GM18502 (cell line): ENCODE data around the gene SOBP.
"Not testable (repeated sequence)": the region's sequence is repeated elsewhere in the genome, so short reads cannot be mapped to it uniquely, and the experiment has no call there.

Experiments
- ATAC-seq: cut with Tn5 transposase; IDR thresholded peaks from one replicate; pipeline ENCODE4 v1.9.1; 2021; ENCODE audit warnings: mild to moderate bottlenecking; ENCODE audit not compliant: unreplicated experiment, poor library complexity

The SOBP gene

GRCh38 chr6:107546691-107547450 is 57.0 kb downstream of the SOBP start:
- no peak for ATAC-seq

- no peak for ATAC-seq
Measured at GRCh38 chr6:107547451-107547840, 57.5 kb downstream of the SOBP start.

- ATAC-seq: no peak
Measured at GRCh38 chr6:107550241-107550840, 60.4 kb downstream of the SOBP start.

- no peak for ATAC-seq
Measured at GRCh38 chr6:107550906-107551305, 61.0 kb downstream of the SOBP start.

GRCh38 chr6:107553121-107553520 is 63.2 kb downstream of the SOBP start:
- not testable (repeated sequence) for ATAC-seq

GRCh38 chr6:107554326-107554725 is 64.4 kb downstream of the SOBP start:
- ATAC-seq: no peak

- no peak for ATAC-seq
Measured at GRCh38 chr6:107554918-107555317, 65.0 kb downstream of the SOBP start.

- ATAC-seq: no peak
Measured at GRCh38 chr6:107555449-107555848, 65.5 kb downstream of the SOBP start.

- no peak for ATAC-seq
Measured at GRCh38 chr6:107556082-107556481, 66.2 kb downstream of the SOBP start.

- no peak for ATAC-seq
Measured at GRCh38 chr6:107557698-107558097, 67.8 kb downstream of the SOBP start.

- no peak for ATAC-seq
Measured at GRCh38 chr6:107560657-107561056, 70.7 kb downstream of the SOBP start.

GRCh38 chr6:107561306-107561705 is 71.4 kb downstream of the SOBP start:
- ATAC-seq: no peak

- no peak for ATAC-seq
Measured at GRCh38 chr6:107563694-107564588, 74.0 kb downstream of the SOBP start.

GRCh38 chr6:107564589-107564951 is 74.7 kb downstream of the SOBP start:
- no peak for ATAC-seq

- ATAC-seq: no peak
Measured at GRCh38 chr6:107565165-107565723, 75.3 kb downstream of the SOBP start.

GRCh38 chr6:107567643-107568042 is 77.7 kb downstream of the SOBP start:
- ATAC-seq: no peak

GRCh38 chr6:107569473-107569872 is 79.6 kb downstream of the SOBP start:
- ATAC-seq: no peak

GRCh38 chr6:107571354-107571753 is 81.4 kb downstream of the SOBP start:
- no peak for ATAC-seq

- ATAC-seq: no peak
Measured at GRCh38 chr6:107572886-107573285, 83.0 kb downstream of the SOBP start.

- ATAC-seq: no peak
Measured at GRCh38 chr6:107574856-107575255, 84.9 kb downstream of the SOBP start.

- no peak for ATAC-seq
Measured at GRCh38 chr6:107576852-107577251, 86.9 kb downstream of the SOBP start.
